Activated CD8-positive, alpha-beta memory T cell treated with anti-CD3 and anti-CD28 coated beads, Interleukin-2, amount 50 U/mL, for 1 hour (primary cell): ENCODE results near the gene TRABD.
"Not testable (repeated sequence)": the region's sequence is repeated elsewhere in the genome, so short reads cannot be mapped to it uniquely, and the experiment has no call there.

Experiments used
- DNase-seq: peaks from one replicate; pipeline ENCODE4 v3.0.0-alpha.2; 2020; ENCODE audit errors: extremely low read depth

The TRABD gene

GRCh38 chr22:50185375-50186087 is at the start of gene TRABD:
Gene TRABD (plus strand): TSS chr22:50185913. CDS start chr22:50193061, 7,148 bp downstream.
- peak; percentile 77 for DNase-seq

- DNase-seq: no peak
These were observed 49.1 kb upstream of the TRABD start for GRCh38 chr22:50136581-50137015.

DNA sequence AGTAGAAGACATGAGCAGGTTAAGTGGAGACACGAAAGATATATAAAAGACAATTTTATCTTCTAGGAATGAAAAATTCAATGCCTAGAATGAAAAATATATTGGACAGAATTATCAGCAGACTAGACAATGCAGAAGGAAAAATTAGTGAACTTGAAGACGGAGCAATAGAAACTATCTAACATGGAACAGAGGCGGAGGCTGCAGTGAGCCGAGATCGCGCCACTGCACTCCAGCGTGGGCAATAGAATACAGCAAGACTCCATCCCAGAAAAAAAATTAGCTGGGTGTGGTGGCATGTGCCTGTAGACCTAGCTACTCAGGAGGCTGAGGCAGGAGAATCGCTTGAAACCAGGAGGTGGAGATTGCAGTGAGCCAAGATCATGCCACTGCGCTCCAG is 48.4 kb upstream of the TRABD start:
- not testable (repeated sequence) for DNase-seq

GRCh38 chr22:50138041-50138440 is 47.7 kb upstream of the TRABD start:
- DNase-seq: no peak

DNA sequence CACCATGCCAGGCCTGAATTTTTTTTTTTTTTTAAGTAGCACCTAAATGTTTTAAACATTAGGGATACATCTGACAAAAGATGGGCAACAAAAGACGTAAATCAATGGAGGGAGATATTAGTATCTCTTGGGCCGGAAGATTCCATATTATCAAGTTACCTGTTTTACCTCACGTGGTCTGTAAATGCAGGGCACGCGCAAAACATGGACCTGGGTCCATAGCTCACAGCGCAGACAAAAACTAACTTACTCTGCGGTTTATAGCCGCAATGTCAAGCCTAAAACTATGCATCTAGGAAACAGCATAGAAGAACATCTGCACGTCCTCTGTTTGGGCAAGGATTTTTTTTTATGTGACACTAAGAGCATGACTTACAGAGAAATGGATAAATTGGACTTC is 46.7 kb upstream of the TRABD start:
- no peak for DNase-seq

DNA sequence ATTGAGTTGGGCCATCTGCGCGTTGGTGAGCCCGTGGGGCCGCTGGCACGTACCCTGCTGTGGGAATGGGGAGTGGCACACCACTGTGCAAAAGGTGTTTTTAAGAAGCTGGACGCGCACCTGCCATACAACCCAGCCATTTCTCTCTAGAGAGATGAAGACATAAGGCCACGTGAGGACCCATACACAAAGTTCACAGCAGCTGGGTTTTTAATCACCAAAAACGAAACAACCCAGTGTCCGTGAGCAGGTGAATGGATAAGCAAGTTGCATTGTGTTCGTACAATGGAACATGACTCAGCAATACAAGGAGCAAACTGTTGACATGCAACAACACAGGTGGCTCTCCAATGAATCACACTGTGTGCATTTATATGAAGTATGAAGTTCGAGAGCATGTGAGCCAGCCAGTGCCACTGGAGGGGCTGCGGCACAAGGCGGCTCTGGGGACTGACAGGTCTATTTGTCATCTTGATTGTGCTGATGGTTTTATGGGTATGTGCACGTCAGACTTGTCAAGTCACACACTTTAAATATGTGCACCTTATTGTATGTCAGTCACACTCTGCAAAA is 45.8 kb upstream of the TRABD start:
- no peak for DNase-seq

GRCh38 chr22:50140615-50141014 is 45.1 kb upstream of the TRABD start:
- DNase-seq: no peak

DNA sequence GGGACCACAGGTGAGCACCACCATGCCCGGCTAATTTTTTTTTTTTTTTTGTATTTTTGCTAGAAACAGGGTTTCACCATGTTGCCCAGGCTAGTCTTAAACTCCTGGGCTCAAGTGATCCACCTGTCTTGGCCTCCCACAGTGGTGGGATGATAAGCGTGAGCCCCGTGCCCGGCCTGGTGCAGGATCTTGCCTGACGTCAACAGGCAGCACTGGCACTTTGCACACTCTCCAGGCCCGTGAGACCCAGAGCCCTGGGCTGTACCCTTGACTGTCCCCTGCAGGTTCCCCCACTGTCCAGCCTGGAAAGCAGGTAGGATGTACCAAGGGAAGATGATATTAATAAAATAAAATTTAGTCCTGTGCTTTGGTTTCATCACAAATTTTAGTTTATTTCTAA is 44.3 kb upstream of the TRABD start:
- no peak for DNase-seq

GRCh38 chr22:50141891-50142363 is 43.8 kb upstream of the TRABD start:
- no peak for DNase-seq

- DNase-seq: no peak
These were observed 42.6 kb upstream of the TRABD start for GRCh38 chr22:50143096-50143495.

DNA sequence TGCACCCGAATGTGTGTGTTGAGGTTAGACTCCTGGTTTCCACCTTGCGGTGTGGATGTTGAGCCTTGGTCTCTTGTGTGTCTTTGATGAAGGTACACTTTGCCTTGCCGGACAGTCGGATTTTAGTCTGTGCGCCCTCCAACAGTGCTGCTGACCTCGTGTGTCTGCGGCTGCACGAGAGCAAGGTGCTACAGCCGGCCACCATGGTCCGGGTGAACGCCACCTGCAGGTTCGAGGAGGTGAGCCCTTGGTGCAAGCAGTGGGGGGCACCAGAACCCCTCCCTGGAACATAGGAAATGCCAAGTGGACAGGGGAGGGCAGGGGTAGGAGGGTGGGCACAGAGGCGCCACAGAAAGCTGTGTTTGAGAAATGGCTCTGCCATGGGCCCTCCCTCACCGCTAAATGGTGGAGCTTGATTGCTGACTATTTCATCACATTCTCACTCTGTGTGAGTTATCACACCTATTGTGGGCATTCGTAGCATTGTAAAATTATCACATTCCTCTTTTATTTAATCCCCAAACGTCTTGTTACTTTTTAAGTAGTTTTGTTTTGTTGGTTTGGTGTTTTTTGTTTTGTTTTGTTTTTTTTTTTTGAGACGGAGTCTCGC is 41.6 kb upstream of the TRABD start:
- DNase-seq: no peak

GRCh38 chr22:50145721-50146438 is 39.8 kb upstream of the TRABD start:
- no peak for DNase-seq

GRCh38 chr22:50146439-50147238 is 39.1 kb upstream of the TRABD start:
- no peak for DNase-seq

DNA sequence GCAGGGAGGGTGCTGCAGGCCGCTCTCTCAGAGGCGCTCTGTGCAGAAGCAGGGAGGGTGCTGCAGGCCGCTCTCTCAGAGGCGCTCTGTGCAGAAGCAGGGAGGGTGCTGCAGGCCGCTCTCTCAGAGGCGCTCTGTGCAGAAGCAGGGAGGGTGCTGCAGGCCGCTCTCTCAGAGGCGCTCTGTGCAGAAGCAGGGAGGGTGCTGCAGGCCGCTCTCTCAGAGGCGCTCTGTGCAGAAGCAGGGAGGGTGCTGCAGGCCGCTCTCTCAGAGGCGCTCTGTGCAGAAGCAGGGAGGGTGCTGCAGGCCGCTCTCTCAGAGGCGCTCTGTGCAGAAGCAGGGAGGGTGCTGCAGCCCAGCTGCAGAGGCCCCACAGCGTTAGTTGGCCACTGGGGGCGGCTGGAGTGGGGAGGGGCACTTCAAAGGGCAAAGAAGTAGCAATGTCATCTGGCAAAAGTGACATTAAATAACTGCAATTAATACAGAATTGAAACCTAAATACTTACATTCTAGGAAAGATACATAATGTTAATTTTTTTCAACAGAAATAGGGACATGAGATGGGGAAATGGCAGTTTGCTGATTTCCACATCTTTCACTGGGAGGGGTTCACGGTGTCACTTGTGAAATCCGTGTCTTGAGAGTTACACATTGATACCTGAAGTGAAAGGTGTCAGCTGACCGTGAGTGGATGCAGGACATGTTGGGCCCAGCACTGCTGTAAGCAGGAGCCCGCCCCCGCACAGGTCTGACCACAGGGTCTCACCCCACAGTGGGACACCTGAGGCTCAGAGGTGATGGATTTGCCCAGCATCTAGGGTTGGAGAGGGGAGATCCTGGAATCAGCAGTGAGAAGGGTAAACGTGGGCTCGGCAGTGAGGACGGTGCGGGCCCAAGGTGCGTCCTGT is 38.2 kb upstream of the TRABD start:
- not testable (repeated sequence) for DNase-seq

GRCh38 chr22:50148166-50148500 is 37.6 kb upstream of the TRABD start:
- DNase-seq: no peak

DNA sequence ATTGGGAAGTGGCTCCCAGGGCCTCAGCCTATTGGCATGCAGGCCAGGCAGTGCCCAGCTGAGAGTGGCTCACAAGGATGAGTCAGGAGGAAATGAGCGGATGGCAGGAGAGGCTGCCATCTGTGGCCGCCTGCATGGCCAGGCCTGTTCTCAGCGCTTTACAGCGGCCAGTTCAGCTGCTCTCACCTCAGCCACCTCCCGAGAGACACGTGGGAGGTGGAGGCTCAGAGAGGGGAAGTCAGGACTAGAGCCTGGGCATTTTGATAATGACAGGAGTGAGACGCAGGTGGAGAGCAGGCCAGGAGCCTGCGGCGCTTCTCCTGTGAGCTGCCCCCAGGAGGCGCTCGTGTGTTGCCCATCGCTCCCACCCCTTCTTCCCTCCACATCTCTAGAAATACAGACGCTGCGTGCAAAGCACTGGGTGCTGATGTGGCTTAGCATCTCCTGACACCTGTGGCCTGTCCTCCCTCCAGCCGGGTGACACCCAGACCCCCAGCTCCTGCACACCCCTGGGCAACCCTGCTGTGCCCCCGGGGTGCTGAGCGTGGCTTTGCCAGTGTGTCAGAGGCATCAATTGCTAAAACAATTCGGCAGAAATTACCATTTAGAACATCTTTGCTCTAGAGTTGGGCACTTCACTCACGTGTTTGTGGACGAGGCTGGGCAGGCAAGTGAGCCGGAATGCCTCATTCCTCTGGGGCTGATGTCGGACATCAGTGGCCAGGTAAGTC is 36.6 kb upstream of the TRABD start:
- peak; percentile 24 for DNase-seq

DNA sequence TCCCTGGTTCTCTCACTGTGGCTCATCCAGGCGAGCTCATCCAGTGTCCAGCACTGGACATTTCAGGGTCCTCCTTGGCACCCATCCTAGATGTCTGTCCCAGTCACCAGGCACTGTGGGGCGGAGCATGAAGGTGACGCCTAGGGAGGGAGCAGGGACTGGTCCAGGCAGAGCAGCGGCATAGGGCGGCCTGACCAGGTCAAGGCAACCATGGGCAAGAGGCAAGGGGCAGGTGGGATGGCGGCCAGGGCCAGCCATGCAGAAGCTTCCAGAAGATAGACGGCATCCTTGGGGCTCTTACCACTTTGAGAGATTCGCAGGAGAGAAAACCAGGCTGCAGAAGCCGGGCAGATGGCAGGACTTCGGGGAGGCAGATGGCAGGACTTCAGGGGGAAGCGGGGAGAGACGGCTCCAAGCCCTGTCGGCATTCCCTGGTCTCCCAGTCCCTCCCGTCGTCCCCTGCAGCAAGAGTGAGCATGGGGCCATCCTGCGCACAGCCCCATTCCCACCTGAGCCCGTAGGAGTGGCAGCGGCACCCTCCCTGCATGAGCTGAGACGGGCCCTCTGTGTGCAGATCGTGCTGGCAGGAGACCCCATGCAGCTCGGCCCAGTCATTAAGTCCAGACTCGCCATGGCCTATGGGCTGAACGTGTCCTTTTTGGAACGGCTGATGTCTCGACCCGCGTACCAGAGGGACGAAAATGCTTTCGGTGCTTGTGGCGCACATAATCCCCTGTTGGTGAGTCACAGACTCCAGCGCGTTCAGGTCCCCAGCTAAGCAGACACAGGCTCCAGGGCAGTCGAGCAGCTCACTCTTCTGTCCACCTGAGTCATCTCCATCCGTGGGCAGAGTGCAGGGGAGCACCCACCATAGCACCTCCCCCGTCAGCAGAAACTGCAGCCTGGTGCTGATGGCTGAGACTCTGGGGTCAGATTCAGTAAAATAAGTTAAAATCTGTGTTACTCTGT is 35.3 kb upstream of the TRABD start:
- no peak for DNase-seq
